ENCODE measurements around the gene INF2.

DNA sequence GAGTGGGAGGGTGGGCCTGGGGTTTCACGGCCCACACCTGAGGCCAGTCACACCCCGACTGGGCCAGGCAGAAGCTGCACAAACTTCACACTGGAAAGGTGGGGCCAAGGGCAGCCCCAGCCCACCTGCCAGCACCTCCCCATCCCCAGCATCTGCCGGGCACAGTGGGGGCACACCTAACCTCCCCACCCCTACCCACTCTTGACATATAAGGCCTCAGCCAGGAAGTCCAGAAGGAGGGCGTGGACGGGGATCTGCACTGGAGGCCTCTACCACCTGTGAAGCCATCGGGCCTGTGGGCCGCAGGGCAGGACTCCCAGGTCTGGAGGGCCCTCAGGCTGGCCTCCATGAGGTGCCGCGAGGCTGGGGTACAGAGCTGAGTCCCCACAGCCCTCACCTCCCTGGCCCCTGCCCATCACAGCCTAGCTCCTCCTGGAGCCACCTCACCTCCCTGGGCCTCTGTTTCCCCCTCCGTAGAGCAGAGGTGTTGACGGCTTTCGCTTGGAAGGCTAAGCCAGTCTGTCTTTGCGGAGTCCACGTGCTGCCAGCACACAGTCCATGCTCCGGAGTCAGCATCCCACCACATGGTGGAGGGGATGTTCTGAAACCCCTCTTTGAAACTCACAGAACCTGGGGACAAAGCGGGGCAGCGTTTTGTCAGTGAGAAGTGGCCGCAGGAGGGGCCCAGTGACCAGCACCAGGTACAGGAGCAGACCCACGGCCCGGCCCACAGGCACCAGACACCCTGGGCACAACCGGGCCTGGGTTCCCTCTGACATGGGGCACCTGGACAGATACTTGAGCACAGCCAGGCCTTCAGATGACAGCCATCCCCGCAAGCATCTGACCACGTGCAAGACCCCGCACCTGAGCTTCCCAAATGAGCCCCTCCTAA lies 38.2 kb upstream of the INF2 start:
- TF ChIP-seq, protein P1, sequence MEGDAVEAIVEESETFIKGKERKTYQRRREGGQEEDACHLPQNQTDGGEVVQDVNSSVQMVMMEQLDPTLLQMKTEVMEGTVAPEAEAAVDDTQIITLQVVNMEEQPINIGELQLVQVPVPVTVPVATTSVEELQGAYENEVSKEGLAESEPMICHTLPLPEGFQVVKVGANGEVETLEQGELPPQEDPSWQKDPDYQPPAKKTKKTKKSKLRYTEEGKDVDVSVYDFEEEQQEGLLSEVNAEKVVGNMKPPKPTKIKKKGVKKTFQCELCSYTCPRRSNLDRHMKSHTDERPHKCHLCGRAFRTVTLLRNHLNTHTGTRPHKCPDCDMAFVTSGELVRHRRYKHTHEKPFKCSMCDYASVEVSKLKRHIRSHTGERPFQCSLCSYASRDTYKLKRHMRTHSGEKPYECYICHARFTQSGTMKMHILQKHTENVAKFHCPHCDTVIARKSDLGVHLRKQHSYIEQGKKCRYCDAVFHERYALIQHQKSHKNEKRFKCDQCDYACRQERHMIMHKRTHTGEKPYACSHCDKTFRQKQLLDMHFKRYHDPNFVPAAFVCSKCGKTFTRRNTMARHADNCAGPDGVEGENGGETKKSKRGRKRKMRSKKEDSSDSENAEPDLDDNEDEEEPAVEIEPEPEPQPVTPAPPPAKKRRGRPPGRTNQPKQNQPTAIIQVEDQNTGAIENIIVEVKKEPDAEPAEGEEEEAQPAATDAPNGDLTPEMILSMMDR (IDR thresholded peaks at IDR 0.05; ENCODE audit: low read length) = no peak
- TF ChIP-seq EZH2 (optimal IDR thresholded peaks at IDR 0.05; ENCODE audit: low read depth, low read length) (no peak), EZH2phosphoT487 (IDR thresholded peaks at IDR 0.05; ENCODE audit: low read length) (no peak)

Data from MM.1S (cell line).